Measurements from ENCODE around the gene COL4A1. TPM values are rescaled to one million over a fixed set of nuclear protein-coding genes. Genes with fewer than 3 reads are reported as not detected.

Gene COL4A1
- polyA plus RNA-seq, 1 of the 3 experiments (the other 2 are of a cell fraction) = 30.3 TPM

DNA sequence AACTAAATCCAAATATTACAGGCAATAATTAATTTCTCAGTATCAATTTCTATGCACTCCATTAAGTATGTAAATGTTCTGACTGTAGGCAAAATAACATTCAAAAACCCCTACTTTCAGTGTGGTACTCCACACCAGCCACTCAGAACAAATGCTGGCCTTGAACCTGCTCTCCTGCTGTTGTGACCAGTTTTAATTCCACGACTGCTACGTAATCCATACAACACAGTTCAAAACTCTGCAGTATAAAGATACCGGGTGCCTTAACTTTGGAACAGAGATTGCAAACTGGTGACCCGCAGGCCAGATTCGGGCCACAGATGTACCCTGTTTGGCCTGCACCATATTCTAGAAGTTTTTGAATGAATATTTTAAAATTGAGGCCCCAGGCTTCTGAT is 30.4 kb downstream of the COL4A1 start (continued):
- TF ChIP-seq, protein P1, sequence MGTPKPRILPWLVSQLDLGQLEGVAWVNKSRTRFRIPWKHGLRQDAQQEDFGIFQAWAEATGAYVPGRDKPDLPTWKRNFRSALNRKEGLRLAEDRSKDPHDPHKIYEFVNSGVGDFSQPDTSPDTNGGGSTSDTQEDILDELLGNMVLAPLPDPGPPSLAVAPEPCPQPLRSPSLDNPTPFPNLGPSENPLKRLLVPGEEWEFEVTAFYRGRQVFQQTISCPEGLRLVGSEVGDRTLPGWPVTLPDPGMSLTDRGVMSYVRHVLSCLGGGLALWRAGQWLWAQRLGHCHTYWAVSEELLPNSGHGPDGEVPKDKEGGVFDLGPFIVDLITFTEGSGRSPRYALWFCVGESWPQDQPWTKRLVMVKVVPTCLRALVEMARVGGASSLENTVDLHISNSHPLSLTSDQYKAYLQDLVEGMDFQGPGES (IDR thresholded peaks at IDR 0.05; ENCODE audit: low read depth, low read length) = no peak
- TF ChIP-seq SIN3A (IDR thresholded peaks at IDR 0.05; ENCODE audit: borderline replicate concordance, low read depth, low read length) (no peak), NFIC (IDR thresholded peaks at IDR 0.05; ENCODE audit: borderline replicate concordance) (no peak)

DNA sequence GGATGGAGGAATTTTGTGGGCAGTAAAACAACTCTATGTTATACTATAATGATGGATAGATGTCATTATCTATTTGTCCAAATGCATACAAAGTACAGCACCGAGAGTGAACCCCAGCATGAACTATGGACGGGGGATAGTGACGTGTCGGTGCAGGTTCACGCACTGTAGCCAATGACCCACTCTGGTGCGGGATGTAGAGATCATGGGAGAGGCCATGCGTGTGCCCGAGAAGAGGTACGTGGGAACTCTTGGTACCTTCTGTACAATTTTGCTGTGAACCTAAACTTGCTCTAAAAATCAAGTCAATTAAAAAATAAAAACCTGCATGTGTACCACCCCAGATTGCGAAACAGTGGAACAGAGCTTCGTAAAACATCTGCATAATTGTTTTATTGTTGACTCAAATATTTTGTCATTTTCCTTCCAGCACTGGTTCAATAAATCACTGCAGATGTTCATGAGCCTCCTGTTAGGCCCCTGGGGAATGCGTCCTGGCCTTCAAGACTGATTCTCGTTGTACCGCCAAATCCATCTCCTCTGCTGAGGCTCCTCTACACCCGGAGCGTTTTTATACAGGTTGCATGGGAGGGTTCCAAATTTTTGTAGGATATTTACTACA is 30.9 kb downstream of the COL4A1 start:
- ChIA-PET POLR2A (no interaction called here), CTCF (no interaction called here)
- no peak overlapping the region for H2AFZ ChIP-seq (ENCODE audit: low read depth)
- peaks cover 51% of the 10 kb centered on the region; the same call in 1 of the 2 replicates for H4K20me1 ChIP-seq (ENCODE audit: insufficient read depth)
- H3K9ac ChIP-seq = no peak overlapping the region
- H3K79me2 ChIP-seq (ENCODE audit: insufficient read depth) = peaks cover 100% of the 10 kb centered on the region
- peaks cover 0 to 14% of the 10 kb centered on the region in 2 experiments; a peak in 2 of 4 replicates for H3K4me1 ChIP-seq (ENCODE audit: control insufficient read depth in 1 of 2, insufficient read depth in 2 of 2, low read depth in 1 of 2, low read length in 1 of 2)
- H3K27me3 ChIP-seq (ENCODE audit: insufficient read depth) = no peaks in the 10 kb centered on the region
- no peak for DNase-seq
- no peak overlapping the region for H3K27ac ChIP-seq (ENCODE audit: low read depth in 2 of 2, low read length in 1 of 2)
- peaks cover 0 to 9% of the 10 kb centered on the region in 2 experiments for H3K36me3 ChIP-seq (replicated peaks in 1 of 2; ENCODE audit: control insufficient read depth in 1 of 2, insufficient read depth in 2 of 2, low read length in 1 of 2)
- H3K4me3 ChIP-seq (ENCODE audit: low read depth in 2 of 2, low read length in 1 of 2) = no peak overlapping the region
- no peak overlapping the region for H3K4me2 ChIP-seq
- no peak for TF ChIP-seq RFX5 (IDR thresholded peaks at IDR 0.05; ENCODE audit: low read length)
- no peak for TF ChIP-seq POLR2AphosphoS5 (IDR thresholded peaks at IDR 0.05; ENCODE audit: low read depth, low read length)
- TF ChIP-seq SIN3A (IDR thresholded peaks at IDR 0.05; ENCODE audit: borderline replicate concordance, low read depth, low read length) = no peak
- no peak for TF ChIP-seq EZH2phosphoT487 (IDR thresholded peaks at IDR 0.05; ENCODE audit: borderline replicate concordance, low read depth)
- no peak for TF ChIP-seq CTCF (IDR thresholded peaks at IDR 0.05)
- TF ChIP-seq SMC3 (IDR thresholded peaks at IDR 0.05; ENCODE audit: low read depth, low read length) = no peak
- no peak for TF ChIP-seq RCOR1 (IDR thresholded peaks at IDR 0.05; ENCODE audit: low read length)
- TF ChIP-seq GABPA (IDR thresholded peaks at IDR 0.05; ENCODE audit: low read depth) = no peak
- TF ChIP-seq, protein P2, sequence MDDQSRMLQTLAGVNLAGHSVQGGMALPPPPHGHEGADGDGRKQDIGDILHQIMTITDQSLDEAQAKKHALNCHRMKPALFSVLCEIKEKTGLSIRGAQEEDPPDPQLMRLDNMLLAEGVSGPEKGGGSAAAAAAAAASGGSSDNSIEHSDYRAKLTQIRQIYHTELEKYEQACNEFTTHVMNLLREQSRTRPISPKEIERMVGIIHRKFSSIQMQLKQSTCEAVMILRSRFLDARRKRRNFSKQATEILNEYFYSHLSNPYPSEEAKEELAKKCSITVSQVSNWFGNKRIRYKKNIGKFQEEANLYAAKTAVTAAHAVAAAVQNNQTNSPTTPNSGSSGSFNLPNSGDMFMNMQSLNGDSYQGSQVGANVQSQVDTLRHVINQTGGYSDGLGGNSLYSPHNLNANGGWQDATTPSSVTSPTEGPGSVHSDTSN (IDR thresholded peaks at IDR 0.05) = no peak
- no peak for TF ChIP-seq TEAD4 (IDR thresholded peaks at IDR 0.05; ENCODE audit: borderline replicate concordance, insufficient read depth)
- TF ChIP-seq TAF1 (IDR thresholded peaks at IDR 0.05; ENCODE audit: borderline replicate concordance, low read depth, low read length) = no peak
- TF ChIP-seq FOSL2 (IDR thresholded peaks at IDR 0.05; ENCODE audit: borderline replicate concordance, low read depth) = no peak
- TF ChIP-seq FOXM1 (IDR thresholded peaks at IDR 0.05; ENCODE audit: low read depth) = no peak
- 83% methylated on average over 16 of the region's 16 CpGs for WGBS (ENCODE audit: low lambda C conversion rate)
- peaks cover 6% of the 10 kb centered on the region for H3F3A ChIP-seq (replicated peaks; ENCODE audit: insufficient read depth)
- H3K9me2 ChIP-seq = no peaks in the 10 kb centered on the region
- H3K9me3 ChIP-seq = no peaks in the 10 kb centered on the region
